Activated CD4-positive, alpha-beta memory T cell treated with anti-CD3 and anti-CD28 coated beads, Interleukin-2, amount 10 ng/mL, durations not matched to agents 7 days and 5 days (primary cell): ENCODE measurements around the gene GATAD1. TPM values are rescaled to one million over a fixed set of nuclear protein-coding genes. Genes with fewer than 3 reads are reported as not detected.

Source experiments
- CTCF ChIA-PET: fragments of 350-600 bp; sonication (Branson Sonifier 250); formaldehyde crosslinking; loops from one replicate; lab custom pipeline; 2021; ENCODE audit warnings: antibody characterized with exemption, inconsistent platforms; lab: Charles Lee
- POLR2A ChIA-PET: fragments of 350-600 bp; sonication (Branson Sonifier 250); formaldehyde crosslinking; loops from one replicate; lab custom pipeline; 2021; ENCODE audit warnings: antibody characterized with exemption; lab: Charles Lee
- DNase-seq: peaks from one replicate; pipeline ENCODE4 v3.0.0-alpha.2; 2020
- H3K27ac Mint-ChIP-seq: one replicate; pipeline ENCODE4 v1.8.0; 2021; ENCODE audit warnings: mild to moderate bottlenecking, mixed read lengths
- H3K27me3 Mint-ChIP-seq: one replicate; pipeline ENCODE4 v1.8.0; 2021; ENCODE audit warnings: mixed read lengths
- H3K36me3 Mint-ChIP-seq: one replicate; pipeline ENCODE4 v1.8.0; 2021; ENCODE audit warnings: low read depth, mixed read lengths
- H3K4me1 Mint-ChIP-seq: one replicate; pipeline ENCODE4 v1.8.0; 2021; ENCODE audit warnings: mixed read lengths
- H3K4me3 Mint-ChIP-seq: one replicate; pipeline ENCODE4 v1.8.0; 2021; ENCODE audit warnings: mild to moderate bottlenecking, mixed read lengths
- H3K9me3 Mint-ChIP-seq: one replicate; pipeline ENCODE4 v1.8.0; 2021; ENCODE audit warnings: mixed read lengths
- total RNA-seq, 2 experiments: library from RNA; stranded (reverse); gene quantifications; one replicate each; pipeline ENCODE4 v1.2.3, GENCODE V29; 2021

The GATAD1 gene
- total RNA-seq, 2 experiments from 2014 or later, result 17.4 to 18.5 TPM

GRCh38 chr7:92498557-92498956 is 51.3 kb downstream of the GATAD1 start:
- Mint-ChIP-seq H3K36me3 (peaks cover 20% of the 10 kb centered on the region), H3K9me3 (no peaks in the 10 kb centered on the region), H3K4me3 (no peak overlapping the region), H3K27ac (no peak overlapping the region), H3K27me3 (no peaks in the 10 kb centered on the region), H3K4me1 (peaks cover 7% of the 10 kb centered on the region)
- POLR2A ChIA-PET, result interaction anchor here (1.1 kb wide), 1 partner anchor 30 kb away, joined by 4 read pairs; the partner anchor contains the start of genes PEX1 and RBM48
- no peak for DNase-seq
- CTCF ChIA-PET, result interaction anchor here (0.7 to 1.2 kb wide), 4 partner anchors 10 to 55 kb away, joined by 3 to 6 read pairs (median 4); partner anchors contain the start of genes PEX1 and RBM48

- Mint-ChIP-seq H3K4me1 (peaks cover 9% of the 10 kb centered on the region), H3K27ac (no peak overlapping the region), H3K4me3 (no peak overlapping the region), H3K36me3 (peaks cover 20% of the 10 kb centered on the region), H3K27me3 (no peaks in the 10 kb centered on the region), H3K9me3 (no peaks in the 10 kb centered on the region)
- POLR2A ChIA-PET, result no interaction called here
- CTCF ChIA-PET, result no interaction called here
- DNase-seq, result no peak
These were observed 56.5 kb downstream of the GATAD1 start for GRCh38 chr7:92503767-92504166.

GRCh38 chr7:92504563-92504962 is 57.3 kb downstream of the GATAD1 start:
- POLR2A ChIA-PET, result no interaction called here

GRCh38 chr7:92506363-92506762 is 59.1 kb downstream of the GATAD1 start:
- no peak overlapping the region for H3K27ac Mint-ChIP-seq
- POLR2A ChIA-PET, result no interaction called here

More at GRCh38 chr7:92504563-92504962, 57.3 kb downstream of the GATAD1 start:
- DNase-seq, result no peak
- Mint-ChIP-seq H3K36me3 (peaks cover 20% of the 10 kb centered on the region), H3K9me3 (no peaks in the 10 kb centered on the region), H3K27me3 (no peaks in the 10 kb centered on the region), H3K4me3 (no peak overlapping the region), H3K27ac (no peak overlapping the region), H3K4me1 (peaks cover 5% of the 10 kb centered on the region)
- CTCF ChIA-PET, result no interaction called here

GRCh38 chr7:92508946-92509345 is 61.7 kb downstream of the GATAD1 start:
- no peaks in the 10 kb centered on the region for H3K9me3 Mint-ChIP-seq
- DNase-seq, result no peak
- H3K27ac Mint-ChIP-seq, result no peak overlapping the region
- H3K4me1 Mint-ChIP-seq, result peaks cover 2% of the 10 kb centered on the region
- peaks cover 14% of the 10 kb centered on the region for H3K36me3 Mint-ChIP-seq
- ChIA-PET CTCF (interaction anchor here (1.3 kb wide), 1 partner anchor 11 kb away, joined by 3 read pairs; no protein-coding TSS in a partner anchor), POLR2A (no interaction called here)
- H3K4me3 Mint-ChIP-seq, result no peak overlapping the region
- no peaks in the 10 kb centered on the region for H3K27me3 Mint-ChIP-seq

More at GRCh38 chr7:92506363-92506762, 59.1 kb downstream of the GATAD1 start:
- no peak overlapping the region for H3K4me3 Mint-ChIP-seq
- no peaks in the 10 kb centered on the region for H3K9me3 Mint-ChIP-seq
- DNase-seq, result no peak
- H3K4me1 Mint-ChIP-seq, result peaks cover 5% of the 10 kb centered on the region
- peaks cover 12% of the 10 kb centered on the region for H3K36me3 Mint-ChIP-seq
- H3K27me3 Mint-ChIP-seq, result no peaks in the 10 kb centered on the region
- CTCF ChIA-PET, result interaction anchor here (1.8 kb wide), 1 partner anchor 22 kb away, joined by 6 read pairs; the partner anchor contains the start of genes PEX1 and RBM48

Other genes with a start within 250 kb of the GATAD1 start
- gene KRIT1, start 201.6 kb upstream of the GATAD1 start, total RNA-seq, result 10 to 100 TPM; 39.5 to 42.4 TPM
- 10 to 100 TPM; 65.1 to 70.2 TPM for gene ANKIB1, start 201.5 kb upstream of the GATAD1 start, total RNA-seq
- not detected for gene ERVW-1, start 30.5 kb downstream of the GATAD1 start, total RNA-seq
- 10 to 100 TPM; 15.0 to 16.4 TPM for gene PEX1, start 81.0 kb downstream of the GATAD1 start, total RNA-seq
- 10 to 100 TPM; 15.0 to 17.8 TPM for gene RBM48, start 81.3 kb downstream of the GATAD1 start, total RNA-seq
- gene FAM133B, start 142.9 kb downstream of the GATAD1 start, total RNA-seq, result 10 to 100 TPM; 23.4 to 25.5 TPM